CD4-positive, alpha-beta T cell (primary cell): ENCODE data around the gene JARID2. TPM values are rescaled to one million over a fixed set of nuclear protein-coding genes. Genes with fewer than 3 reads are reported as not detected.

Experiments
- ATAC-seq: fragments of 200-7000 bp; cut with Tn5 transposase; one replicate; pipeline ENCODE4 v1.10.0; 2022; ENCODE audit warnings: mild to moderate bottlenecking; ENCODE audit not compliant: poor library complexity
- CTCF ChIA-PET: fragments of 350-600 bp; sonication (Branson Sonifier 250); formaldehyde crosslinking; loops from one replicate; lab custom pipeline; 2021; ENCODE audit warnings: antibody characterized with exemption, inconsistent platforms; lab: Charles Lee
- POLR2A ChIA-PET: fragments of 350-600 bp; sonication (Branson Sonifier 250); formaldehyde crosslinking; loops from one replicate; lab custom pipeline; 2021; ENCODE audit warnings: antibody characterized with exemption, inconsistent platforms; lab: Charles Lee
- DNase-seq, 14 experiments: peaks; one replicate each; pipeline ENCODE4 v3.0.0-alpha.2; 2013 to 2020; ENCODE audit warnings: mixed read lengths in 2 of 14
- H3K27ac ChIP-seq, 2 donors: one replicate each; pipeline versions ENCODE4 v1.5.1 to v1.7.0; 2013; ENCODE audit warnings: low read length in 2 of 2, low read depth in 1 of 2, mild to moderate bottlenecking in 1 of 2
- H3K27me3 ChIP-seq, 2 experiments: 1 replicate in 1 of 2; 2 replicates in 1 of 2; pipeline versions ENCODE4 v1.6.1 to v1.7.0; 2013; ENCODE audit warnings: low read length in 2 of 2, control low read depth in 1 of 2, mild to moderate bottlenecking in 1 of 2, moderate library complexity in 1 of 2; ENCODE audit not compliant: insufficient read depth in 2 of 2, control insufficient read depth in 1 of 2
- H3K36me3 ChIP-seq: one replicate; pipeline ENCODE4 v1.6.1; 2013; ENCODE audit warnings: low read length, control low read depth; ENCODE audit not compliant: insufficient read depth
- H3K4me1 ChIP-seq: one replicate; pipeline ENCODE4 v1.6.1; 2013; ENCODE audit warnings: low read length, control low read depth; ENCODE audit not compliant: insufficient read depth
- H3K4me3 ChIP-seq: one replicate; pipeline ENCODE4 v1.5.1; 2013; ENCODE audit warnings: mild to moderate bottlenecking, low read length, moderate library complexity
- H3K9me3 ChIP-seq, 2 experiments: 1 replicate in 1 of 2; 2 replicates in 1 of 2; pipeline versions ENCODE4 v1.6.1 to v1.7.0; 2013; ENCODE audit warnings: low read length in 2 of 2, mild to moderate bottlenecking in 2 of 2, control low read depth in 1 of 2, moderate library complexity in 1 of 2; ENCODE audit not compliant: control insufficient read depth in 1 of 2, insufficient read depth in 1 of 2
- H3K27ac Mint-ChIP-seq: one replicate; pipeline ENCODE4 v1.8.0; 2020; ENCODE audit warnings: mixed read lengths
- H3K27me3 Mint-ChIP-seq: one replicate; pipeline ENCODE4 v1.8.0; 2021; ENCODE audit warnings: mixed read lengths
- H3K36me3 Mint-ChIP-seq: one replicate; pipeline ENCODE4 v1.8.0; 2021; ENCODE audit warnings: low read depth, mixed read lengths
- H3K4me1 Mint-ChIP-seq: one replicate; pipeline ENCODE4 v1.8.0; 2021; ENCODE audit warnings: low read depth, mixed read lengths
- H3K4me3 Mint-ChIP-seq: one replicate; pipeline ENCODE4 v1.8.0; 2020; ENCODE audit warnings: mild to moderate bottlenecking, mixed read lengths
- H3K9me3 Mint-ChIP-seq: one replicate; pipeline ENCODE4 v1.8.0; 2020; ENCODE audit warnings: mixed read lengths
- CTCF ChIP-seq: fragments of 200-600 bp; IDR thresholded peaks from one replicate; pipeline ENCODE4 v1.8.0; 2022; ENCODE audit warnings: antibody characterized with exemption, mild to moderate bottlenecking
- intact Hi-C, 2 experiments: fragments of 100-400 bp; cut with DNase I in 1 of 2; cut with micrococcal nuclease in 1 of 2; formaldehyde crosslinking; loops; one replicate each; pipeline versions ENCODE4 v1.15.1 to v1.9.0; 2023 to 2025; cut with DNase I, micrococcal nuclease
- total RNA-seq, 174 experiments: library from RNA in 2 of 174; stranded (reverse) in 2 of 174; gene quantifications; one replicate each; pipeline ENCODE4 v1.2.3 and lab custom pipeline; 2021 to 2026

The JARID2 gene
- total RNA-seq, 2 experiments from 2014 or later, result 32.0 to 33.0 TPM

DNA sequence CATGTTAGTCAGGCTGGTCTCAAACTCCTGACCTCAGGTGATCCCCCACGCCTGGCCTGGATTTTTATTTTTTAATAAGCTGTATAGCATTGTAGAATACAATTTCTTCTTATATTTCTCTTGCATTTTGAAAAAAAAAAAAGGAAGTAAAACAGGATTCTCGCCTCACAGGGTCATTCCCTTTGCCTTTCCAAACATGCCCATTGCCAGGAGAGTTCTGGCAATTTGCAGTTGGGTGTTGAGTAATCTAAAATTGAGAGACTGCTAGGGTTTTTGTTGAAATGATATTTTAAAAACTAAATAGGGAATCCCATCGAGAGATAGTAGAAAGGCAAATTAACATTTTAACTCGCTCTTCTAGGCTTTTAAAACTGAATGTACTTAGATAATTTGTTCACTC, 196.1 kb downstream of the JARID2 start:
- Histone ChIP-seq H3K36me3 (peaks cover 9% of the 10 kb centered on the region), H3K9me3 (no peaks in the 10 kb centered on the region), H3K4me1 (peaks cover 18% of the 10 kb centered on the region), H3K27me3 (no peaks in the 10 kb centered on the region), H3K4me3 (no peak overlapping the region), H3K27ac (no peak overlapping the region)
- H3K36me3 Mint-ChIP-seq, result no peaks in the 10 kb centered on the region
- POLR2A ChIA-PET, result interaction anchor here (0.9 kb wide), 1 partner anchor 31 kb away, joined by 3 read pairs; no protein-coding TSS in a partner anchor
- no peak for ATAC-seq
- DNase-seq, result no peak
- H3K27me3 Mint-ChIP-seq, result no peaks in the 10 kb centered on the region
- no peak for TF ChIP-seq CTCF
- H3K27ac Mint-ChIP-seq, result no peak overlapping the region
- H3K4me1 Mint-ChIP-seq, result peaks cover 89% of the 10 kb centered on the region
- CTCF ChIA-PET, result interaction anchor here (0.5 to 1.2 kb wide), 3 partner anchors 157 to 568 kb away, joined by 3 to 4 read pairs (median 3); no protein-coding TSS in a partner anchor
- H3K9me3 Mint-ChIP-seq, result no peaks in the 10 kb centered on the region
- intact Hi-C loops, result loop anchor here (1.0 to 5.0 kb wide), 6 partner anchors 115 to 1231 kb away; partner anchors contain the start of gene JARID2 (in 1 of the 2)
- no peak overlapping the region for H3K4me3 Mint-ChIP-seq

DNA sequence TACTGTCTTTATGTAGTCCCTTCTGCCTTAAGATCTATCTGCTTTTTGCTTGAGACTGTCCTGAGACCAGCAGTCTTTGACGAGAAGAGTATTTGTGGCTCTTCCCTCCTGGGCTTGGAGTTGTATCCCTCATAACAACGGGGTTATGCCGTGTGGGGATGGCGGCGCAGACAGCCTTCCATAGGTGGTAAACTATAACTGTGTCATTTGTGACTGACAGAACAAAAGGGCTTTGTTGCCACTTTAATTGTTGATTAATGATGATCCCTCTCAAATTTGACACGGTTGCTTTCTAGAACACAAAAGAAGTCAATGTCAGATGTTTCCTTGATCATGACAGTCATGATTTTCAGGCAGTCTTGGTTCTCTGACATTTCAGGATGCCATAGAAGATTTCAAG, 196.6 kb downstream of the JARID2 start:
- no peak for TF ChIP-seq CTCF
- intact Hi-C loops, result loop anchor here (5.0 kb wide), 2 partner anchors 115 to 195 kb away; partner anchors contain the start of gene JARID2 (in 1 of the 2)
- H3K9me3 Mint-ChIP-seq, result no peaks in the 10 kb centered on the region
- H3K27ac Mint-ChIP-seq, result no peak overlapping the region
- H3K36me3 ChIP-seq, result peaks cover 9% of the 10 kb centered on the region
- no peak overlapping the region for H3K4me3 ChIP-seq
- H3K27me3 Mint-ChIP-seq, result no peaks in the 10 kb centered on the region
- ATAC-seq, result no peak
- no peak overlapping the region for H3K27ac ChIP-seq
- H3K4me1 ChIP-seq, result peaks cover 18% of the 10 kb centered on the region
- POLR2A ChIA-PET, result interaction anchor here (0.9 kb wide), 1 partner anchor 31 kb away, joined by 3 read pairs; no protein-coding TSS in a partner anchor
- H3K27me3 ChIP-seq, result no peaks in the 10 kb centered on the region
- CTCF ChIA-PET, result interaction anchor here (0.5 to 0.6 kb wide), 2 partner anchors 158 to 342 kb away, joined by 3 to 4 read pairs; no protein-coding TSS in a partner anchor
- H3K4me1 Mint-ChIP-seq, result peaks cover 89% of the 10 kb centered on the region
- no peaks in the 10 kb centered on the region for H3K9me3 ChIP-seq
- no peaks in the 10 kb centered on the region for H3K36me3 Mint-ChIP-seq
- no peak overlapping the region for H3K4me3 Mint-ChIP-seq
- no peak for DNase-seq

DNA sequence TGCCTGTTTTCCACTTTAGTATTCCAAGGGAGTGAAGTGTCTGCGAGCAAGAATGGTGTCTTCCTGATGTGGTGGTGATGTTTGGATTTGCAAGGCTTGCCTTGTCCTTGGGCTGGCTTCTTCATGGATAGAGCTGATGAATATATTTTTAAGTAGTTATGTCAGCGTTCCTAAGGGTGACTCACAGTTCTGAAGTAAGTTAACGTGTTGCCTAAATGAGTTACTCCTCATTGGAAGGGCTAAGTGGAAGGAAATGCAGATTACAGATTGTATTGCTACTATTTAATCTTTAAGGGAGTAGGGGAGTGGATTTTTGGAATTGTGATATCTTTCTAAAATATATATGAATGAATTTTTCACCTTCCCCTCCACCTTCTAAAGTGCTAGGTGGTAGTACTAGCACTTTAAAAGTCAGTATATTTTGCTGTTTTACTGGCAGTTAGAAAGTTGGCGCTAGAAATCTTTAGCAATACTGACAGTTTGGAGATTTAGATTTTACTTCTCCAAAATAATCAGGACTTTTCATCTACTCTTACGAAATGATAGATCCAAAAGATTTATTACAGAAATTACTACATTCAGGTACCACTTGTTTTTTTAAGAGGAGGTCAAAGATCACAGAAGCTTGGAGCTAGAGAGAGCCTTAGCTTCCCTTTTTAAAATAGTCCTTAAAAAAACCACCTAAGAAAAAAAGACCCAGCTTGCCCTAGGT, 197.4 kb downstream of the JARID2 start:
- DNase-seq (peak in 1 of 14 experiments; percentile 31), ATAC-seq (no peak)
- H3K4me1 ChIP-seq, result peaks cover 17% of the 10 kb centered on the region
- POLR2A ChIA-PET, result interaction anchor here (0.7 kb wide), 1 partner anchor 1047 kb away, joined by 3 read pairs; no protein-coding TSS in a partner anchor
- TF ChIP-seq CTCF, result no peak
- no peak overlapping the region for H3K4me3 ChIP-seq
- no peak overlapping the region for H3K27ac ChIP-seq
- Mint-ChIP-seq H3K9me3 (no peaks in the 10 kb centered on the region), H3K4me1 (peaks cover 89% of the 10 kb centered on the region), H3K36me3 (no peaks in the 10 kb centered on the region), H3K4me3 (no peak overlapping the region), H3K27ac (no peak overlapping the region), H3K27me3 (no peaks in the 10 kb centered on the region)
- H3K36me3 ChIP-seq, result peaks cover 9% of the 10 kb centered on the region
- intact Hi-C loops, result loop anchor here (5.0 kb wide), 2 partner anchors 116 to 196 kb away; partner anchors contain the start of gene JARID2 (in 1 of the 2)
- CTCF ChIA-PET, result no interaction called here
- H3K27me3 ChIP-seq, result no peaks in the 10 kb centered on the region
- H3K9me3 ChIP-seq, result no peaks in the 10 kb centered on the region
